22Rv1 (cell line): ENCODE data around the gene DARS2.

ENCODE experiments used
- H3K27ac ChIP-seq: fragments of 450-650 bp; 2 replicates; pipeline ENCODE4 v1.5.1; 2017
- CTCF ChIP-seq: fragments of 450-650 bp; IDR thresholded peaks from 2 replicates; pipeline ENCODE4 v1.5.1; 2017; ENCODE audit warnings: mild to moderate bottlenecking
- ZFX ChIP-seq: fragments of 450-650 bp; IDR thresholded peaks from 2 replicates; pipeline ENCODE4 v1.6.1; 2017; ENCODE audit warnings: antibody characterized with exemption, borderline replicate concordance

Gene DARS2

GRCh38 chr1:173862769-173863223, 38.3 kb downstream of the DARS2 start:
- peak overlapping the region; percentile 99 for H3K27ac ChIP-seq
- TF ChIP-seq CTCF (no peak), ZFX (no peak)

- H3K27ac ChIP-seq = peak overlapping the region; percentile 99
- TF ChIP-seq ZFX (no peak), CTCF (no peak)
These were observed 39.0 kb downstream of the DARS2 start for GRCh38 chr1:173863224-173864161.

- TF ChIP-seq CTCF (no peak), ZFX (no peak)
- peak overlapping the region; percentile 99 for H3K27ac ChIP-seq
These were observed 39.9 kb downstream of the DARS2 start for GRCh38 chr1:173864179-173864867.

- H3K27ac ChIP-seq = peak overlapping the region; percentile 99
- TF ChIP-seq ZFX (no peak), CTCF (no peak)
These were observed 41.1 kb downstream of the DARS2 start for GRCh38 chr1:173865468-173866164.

- TF ChIP-seq ZFX = no peak
- TF ChIP-seq CTCF = no peak
- H3K27ac ChIP-seq = peak overlapping the region; percentile 99
These were observed 42.1 kb downstream of the DARS2 start for GRCh38 chr1:173866413-173867115.

- no peak for TF ChIP-seq CTCF
- no peak for TF ChIP-seq ZFX
- H3K27ac ChIP-seq = peak overlapping the region; percentile 99
These were observed 42.8 kb downstream of the DARS2 start for GRCh38 chr1:173867141-173867752.
